GM12878 (cell line): ENCODE measurements around the gene TBL1XR1. TPM values are rescaled to one million over a fixed set of nuclear protein-coding genes. Genes with fewer than 3 reads are reported as not detected.

Experiments
- ASH2L ChIP-seq: fragments of 300-600, 200-600 bp; sonication (generic); IDR thresholded peaks from 2 replicates; pipeline ENCODE4 v1.6.1; 2017; ENCODE audit warnings: low read depth, mild to moderate bottlenecking, borderline replicate concordance
- BHLHE40 ChIP-seq, 2 experiments: fragments of 450-650 bp in 1 of 2; IDR thresholded peaks; 2 replicates each; pipeline ENCODE4 v1.6.1; 2011 to 2017; ENCODE audit warnings: low read depth in 2 of 2, borderline replicate concordance in 1 of 2, improper control_type of control experiment in 1 of 2, low read length in 1 of 2, mild to moderate bottlenecking in 1 of 2
- EP300 ChIP-seq, 2 experiments: fragments of 150-350 bp in 1 of 2; IDR thresholded peaks; 2 replicates each; pipeline ENCODE4 v1.6.1; 2011 to 2012; ENCODE audit warnings: low read depth in 2 of 2, low read length in 2 of 2, borderline replicate concordance in 1 of 2, improper control_type of control experiment in 1 of 2, inconsistent platforms in 1 of 2; ENCODE audit not compliant: control insufficient read depth in 1 of 2
- HCFC1 ChIP-seq: fragments of 150-350 bp; IDR thresholded peaks from 2 replicates; pipeline ENCODE4 v1.6.1; 2014; ENCODE audit warnings: low read length
- HDAC6 ChIP-seq: fragments of 200-600 bp; sonication (generic); IDR thresholded peaks from one replicate; pipeline ENCODE4 v1.8.0; 2017; ENCODE audit warnings: antibody characterized with exemption; ENCODE audit not compliant: unreplicated experiment
- SMARCA5 ChIP-seq: fragments of 450-650 bp; IDR thresholded peaks from 2 replicates; pipeline ENCODE4 v1.6.1; 2017; ENCODE audit warnings: mild to moderate bottlenecking
- YBX1 ChIP-seq: fragments of 450-650 bp; IDR thresholded peaks from 2 replicates; pipeline ENCODE4 v1.6.1; 2016; ENCODE audit warnings: antibody characterized with exemption
- YY1 ChIP-seq: IDR thresholded peaks from 2 replicates; pipeline ENCODE4 v1.6.1; 2011; ENCODE audit warnings: low read depth, mild to moderate bottlenecking, low read length
- ZNF687 ChIP-seq: fragments of 450-650 bp; IDR thresholded peaks from 2 replicates; pipeline ENCODE4 v1.6.1; 2017; ENCODE audit warnings: mild to moderate bottlenecking, moderate library complexity
- polyA plus RNA-seq, 11 experiments: library from polyadenylated mRNA; depleted of rRNA in 4 of 11; unstranded in 6 of 11; stranded (reverse) in 5 of 11; fragments of >200 nt; fragmentation: Nextera tagmentation in 4 of 11; fragmentation: Illumina TruSeq in 1 of 11; extraction: Ambion mirVana in 4 of 11; extraction: Trizol in 1 of 11; gene quantifications; 1 replicate in 1 of 11; 2 replicates in 10 of 11; pipeline versions ENCODE4 v1.2.1 to v1.2.3, GENCODE V29; 2011 to 2016; ENCODE audit warnings: inconsistent platforms in 2 of 11, missing spikeins in 2 of 11, low read depth in 1 of 11
- total RNA-seq, 4 experiments: library from RNA; depleted of rRNA in 3 of 4; stranded (reverse); fragments of >200 nt in 3 of 4; fragmentation: Illumina TruSeq in 1 of 4; extraction: Trizol in 1 of 4; gene quantifications; 2 replicates each; pipeline versions ENCODE4 v1.2.1 to v1.2.3, GENCODE V29; 2013 to 2021

Gene TBL1XR1
- total and polyA plus RNA-seq, 10 of the 15 experiments (the other 5 are each of a cell fraction or from before 2014, with no cell fraction given) = 13.0 to 115 (median 60.4) TPM

- TF ChIP-seq ASH2L = no peak
- no peak for TF ChIP-seq HCFC1
- TF ChIP-seq ZNF687 = no peak
- no peak for TF ChIP-seq EP300 (IDR thresholded peaks at IDR 0.05; ENCODE audit: borderline replicate concordance in 1 of 2, control insufficient read depth in 1 of 2, low read depth in 2 of 2, low read length in 2 of 2)
- no peak for TF ChIP-seq BHLHE40 (IDR thresholded peaks at IDR 0.05; ENCODE audit: borderline replicate concordance in 1 of 2, low read depth in 2 of 2, low read length in 1 of 2)
- TF ChIP-seq YY1 = no peak
- TF ChIP-seq HDAC6 = no peak
- TF ChIP-seq YBX1 = no peak
- no peak for TF ChIP-seq SMARCA5
Measured at GRCh38 chr3:177122183-177122856, 75.0 kb downstream of the TBL1XR1 start (continued).
